ACC112 (cell line): Measurements from ENCODE around the gene ZC3HAV1L.
"Not testable (repeated sequence)": the region's sequence is repeated elsewhere in the genome, so short reads cannot be mapped to it uniquely, and the experiment has no call there.

Experiments used
- H2AFZ ChIP-seq: fragments of 200-600 bp; sonication (generic); one replicate; pipeline ENCODE4 v1.6.0; 2017; ENCODE audit warnings: antibody characterized with exemption, low read length; ENCODE audit not compliant: unreplicated experiment
- H3K27ac ChIP-seq: fragments of 200-600 bp; sonication (generic); 2 replicates; pipeline ENCODE4 v1.5.1; 2014; ENCODE audit warnings: low read depth, mild to moderate bottlenecking, antibody characterized with exemption, low read length, moderate library complexity
- H3K27me3 ChIP-seq: fragments of 200-600 bp; sonication (generic); 2 replicates; pipeline ENCODE4 v1.6.1; 2014; ENCODE audit warnings: mild to moderate bottlenecking, antibody characterized with exemption, low read length, moderate library complexity, mixed read lengths; ENCODE audit not compliant: insufficient read depth
- H3K36me3 ChIP-seq: fragments of 200-600 bp; sonication (generic); 2 replicates; pipeline ENCODE4 v1.6.1; 2016; ENCODE audit warnings: mild to moderate bottlenecking, antibody characterized with exemption, low read length, moderate library complexity, mixed read lengths; ENCODE audit not compliant: insufficient read depth
- H3K4me1 ChIP-seq: fragments of 200-600 bp; sonication (generic); one replicate; pipeline ENCODE4 v1.6.1; 2016; ENCODE audit warnings: low read length, mixed read lengths; ENCODE audit not compliant: insufficient read depth, unreplicated experiment, control insufficient read depth
- H3K4me3 ChIP-seq: fragments of 200-600 bp; sonication (generic); 2 replicates; pipeline ENCODE4 v1.5.1; 2014; ENCODE audit warnings: mild to moderate bottlenecking, low read depth, low read length
- H3K79me2 ChIP-seq: fragments of 200-600 bp; sonication (generic); one replicate; pipeline ENCODE4 v1.6.0; 2016; ENCODE audit warnings: low read length; ENCODE audit not compliant: control insufficient read depth, unreplicated experiment, insufficient read depth

ZC3HAV1L gene

GRCh38 chr7:139036901-139037300 is 1.1 kb upstream of the ZC3HAV1L start:
- Histone ChIP-seq H3K36me3 (peaks cover 7% of the 10 kb centered on the region), H3K4me3 (no peak overlapping the region; the same call in 1 of the 2 replicates), H3K27ac (no peak overlapping the region), H3K4me1 (peaks cover 17% of the 10 kb centered on the region), H2AFZ (no peak overlapping the region), H3K27me3 (no peaks in the 10 kb centered on the region), H3K79me2 (peaks cover 30% of the 10 kb centered on the region)

GRCh38 chr7:139034855-139035585 is 822 bp downstream of the ZC3HAV1L start:
- Histone ChIP-seq H2AFZ (peak overlapping the region; percentile 76), H3K79me2 (peaks cover 34% of the 10 kb centered on the region), H3K27me3 (no peaks in the 10 kb centered on the region), H3K36me3 (peaks cover 20% of the 10 kb centered on the region), H3K27ac (peak overlapping the region; percentile 13; the same call in 1 of the 2 replicates), H3K4me3 (peak overlapping the region; percentile 97), H3K4me1 (peaks cover 17% of the 10 kb centered on the region)

DNA sequence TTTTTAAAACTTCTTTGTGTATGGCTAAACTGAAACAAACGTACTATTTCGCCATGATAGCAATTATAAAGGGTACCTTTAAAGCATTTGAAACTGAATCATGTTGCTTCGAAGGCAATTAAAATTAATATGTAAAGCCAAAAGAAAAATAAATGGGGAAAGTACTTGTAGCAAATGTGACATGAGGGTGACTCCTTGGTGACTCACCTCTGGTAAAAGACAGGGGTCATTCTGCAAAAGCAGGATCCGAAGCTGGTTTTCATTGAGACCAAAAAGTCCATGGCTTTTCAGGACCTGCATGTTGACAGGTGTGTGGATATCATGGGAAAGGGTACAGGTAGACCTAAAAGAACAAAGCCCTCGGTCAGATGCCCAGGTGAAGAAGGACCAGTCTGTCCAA is 1.5 kb downstream of the ZC3HAV1L start:
- peaks cover 37% of the 10 kb centered on the region for H3K79me2 ChIP-seq
- H3K4me1 ChIP-seq = peaks cover 17% of the 10 kb centered on the region
- no peak overlapping the region for H3K27ac ChIP-seq
- H3K4me3 ChIP-seq = peak overlapping the region; percentile 97
- H3K27me3 ChIP-seq = no peaks in the 10 kb centered on the region
- H2AFZ ChIP-seq = no peak overlapping the region
- H3K36me3 ChIP-seq = peaks cover 26% of the 10 kb centered on the region

GRCh38 chr7:139033346-139034114 is 2.3 kb downstream of the ZC3HAV1L start:
- Histone ChIP-seq H3K27ac (no peak overlapping the region), H3K36me3 (peaks cover 31% of the 10 kb centered on the region), H3K27me3 (no peaks in the 10 kb centered on the region), H2AFZ (no peak overlapping the region), H3K4me1 (peaks cover 17% of the 10 kb centered on the region), H3K4me3 (peak overlapping the region; percentile 97), H3K79me2 (peaks cover 38% of the 10 kb centered on the region)

GRCh38 chr7:139032473-139032872 is 3.4 kb downstream of the ZC3HAV1L start:
- Histone ChIP-seq H3K4me3 (no peak overlapping the region), H2AFZ (no peak overlapping the region), H3K36me3 (peaks cover 36% of the 10 kb centered on the region), H3K4me1 (peaks cover 17% of the 10 kb centered on the region), H3K79me2 (peaks cover 38% of the 10 kb centered on the region), H3K27ac (no peak overlapping the region), H3K27me3 (no peaks in the 10 kb centered on the region)

DNA sequence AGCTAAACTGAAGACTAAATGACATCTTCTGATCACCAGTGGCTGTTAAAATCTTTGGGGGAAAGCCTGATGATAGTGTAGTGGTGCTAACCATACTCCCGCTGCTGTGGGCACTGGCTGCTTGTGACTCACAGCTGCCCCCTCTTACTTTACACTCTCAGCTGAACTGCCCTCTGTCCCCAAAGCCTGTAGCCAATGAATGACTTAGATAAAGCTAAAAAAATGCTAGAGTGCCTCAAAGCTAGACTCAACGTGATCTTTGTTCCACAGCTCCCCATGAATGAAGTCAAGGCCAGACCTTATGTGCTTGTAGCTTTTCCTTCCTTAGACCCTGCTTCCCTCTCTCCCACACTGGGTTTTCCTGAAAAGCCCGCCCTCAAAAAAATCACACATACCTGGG is 6.5 kb downstream of the ZC3HAV1L start:
- H3K27ac ChIP-seq = no peak overlapping the region
- no peak overlapping the region for H2AFZ ChIP-seq
- peaks cover 49% of the 10 kb centered on the region for H3K36me3 ChIP-seq
- peaks cover 12% of the 10 kb centered on the region for H3K4me1 ChIP-seq
- peaks cover 24% of the 10 kb centered on the region for H3K79me2 ChIP-seq
- H3K27me3 ChIP-seq = no peaks in the 10 kb centered on the region
- H3K4me3 ChIP-seq = no peak overlapping the region

DNA sequence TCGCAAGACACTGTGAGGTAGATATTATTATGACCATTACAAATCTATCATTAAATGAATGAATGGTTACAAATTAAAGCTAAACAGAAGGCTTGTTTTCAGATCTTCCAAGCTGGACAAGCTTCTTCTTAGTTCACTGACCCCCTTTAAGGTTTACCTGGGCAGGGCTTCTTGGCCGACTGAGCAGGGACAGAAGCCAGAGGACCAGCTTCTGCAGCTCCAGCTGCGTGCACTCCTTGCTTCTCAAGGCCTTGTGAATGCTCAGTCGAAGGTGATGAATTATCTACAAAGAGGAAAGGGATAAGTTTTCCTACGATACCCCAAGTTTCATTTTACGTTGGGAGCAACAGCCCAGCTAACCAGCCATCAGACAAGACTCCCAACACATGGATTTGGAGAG is 9.3 kb downstream of the ZC3HAV1L start:
- Histone ChIP-seq H3K27me3 (no peaks in the 10 kb centered on the region), H3K27ac (no peak overlapping the region), H3K4me3 (no peak overlapping the region), H2AFZ (no peak overlapping the region), H3K79me2 (peaks cover 9% of the 10 kb centered on the region), H3K4me1 (peaks cover 7% of the 10 kb centered on the region), H3K36me3 (peaks cover 56% of the 10 kb centered on the region)

GRCh38 chr7:139025861-139026260 is 10.0 kb downstream of the ZC3HAV1L start:
- not testable (repeated sequence) for H3K27me3 ChIP-seq, H3K79me2 ChIP-seq, H3K27ac ChIP-seq, H3K4me1 ChIP-seq, H3K4me3 ChIP-seq, H2AFZ ChIP-seq
- H3K36me3 ChIP-seq = peaks cover 50% of the 10 kb centered on the region

- Histone ChIP-seq H3K36me3 (peaks cover 31% of the 10 kb centered on the region), H3K4me1 (peaks cover 7% of the 10 kb centered on the region), H3K4me3 (no peak overlapping the region), H3K79me2 (no peaks in the 10 kb centered on the region), H3K27ac (no peak overlapping the region), H2AFZ (no peak overlapping the region), H3K27me3 (no peaks in the 10 kb centered on the region)
Observed at GRCh38 chr7:139023076-139023475, 12.8 kb downstream of the ZC3HAV1L start.

GRCh38 chr7:139022286-139022685 is 13.6 kb downstream of the ZC3HAV1L start:
- Histone ChIP-seq H3K27me3 (no peaks in the 10 kb centered on the region), H3K4me1 (peaks cover 7% of the 10 kb centered on the region), H3K36me3 (peaks cover 30% of the 10 kb centered on the region)

GRCh38 chr7:139018910-139019309 is 16.9 kb downstream of the ZC3HAV1L start:
- Histone ChIP-seq H2AFZ (no peak overlapping the region), H3K27me3 (peaks cover 7% of the 10 kb centered on the region), H3K4me1 (peaks cover 7% of the 10 kb centered on the region), H3K79me2 (no peaks in the 10 kb centered on the region), H3K27ac (no peak overlapping the region), H3K36me3 (peaks cover 16% of the 10 kb centered on the region), H3K4me3 (no peak overlapping the region)

More at GRCh38 chr7:139022286-139022685, 13.6 kb downstream of the ZC3HAV1L start:
- H3K79me2 ChIP-seq = no peaks in the 10 kb centered on the region
- H3K4me3 ChIP-seq = no peak overlapping the region
- H2AFZ ChIP-seq = no peak overlapping the region
- no peak overlapping the region for H3K27ac ChIP-seq
